K562 (cell line): ENCODE data around the gene PRUNE1. TPM values are rescaled to one million over a fixed set of nuclear protein-coding genes. Genes with fewer than 3 reads are reported as not detected.

Experiments
- HNRNPH1 ChIP-seq: fragments of 200-400 bp; formaldehyde crosslinking; optimal IDR thresholded peaks from 2 replicates; pipeline ENCODE3; 2017; ENCODE audit warnings: low read depth, mild to moderate bottlenecking, low read length, moderate library complexity
- KAT8 ChIP-seq: fragments of 450-650 bp; IDR thresholded peaks from 2 replicates; pipeline ENCODE4 v1.6.1; 2016; ENCODE audit warnings: low read depth, mild to moderate bottlenecking
- NFE2 ChIP-seq: IDR thresholded peaks from 2 replicates; pipeline ENCODE4 v1.6.1; 2014; ENCODE audit warnings: antibody characterized with exemption, low read depth
- NFIC ChIP-seq: fragments of 450-650 bp; IDR thresholded peaks from 2 replicates; pipeline ENCODE4 v1.6.1; 2017; ENCODE audit warnings: mild to moderate bottlenecking, inconsistent platforms
- NR1H2 ChIP-seq: sonication (generic); formaldehyde crosslinking; IDR thresholded peaks from 2 replicates; pipeline ENCODE4 v1.4.0; 2020; ENCODE audit warnings: mild to moderate bottlenecking, missing genetic modification reagents
- NRF1 ChIP-seq, 2 experiments: fragments of 450-650 bp; IDR thresholded peaks in 1 of 2; conservative IDR thresholded peaks in 1 of 2; 2 replicates each; pipeline ENCODE4 v1.6.1; 2014; ENCODE audit warnings: mild to moderate bottlenecking in 2 of 2
- RBM25 ChIP-seq: fragments of 200-400 bp; formaldehyde crosslinking; IDR thresholded peaks from 2 replicates; pipeline ENCODE4 v1.6.1; 2018; ENCODE audit warnings: low read length, low read depth, moderate library complexity; ENCODE audit not compliant: severe bottlenecking
- SMAD2 ChIP-seq: fragments of 150-350 bp; IDR thresholded peaks from 2 replicates; pipeline ENCODE4 v1.6.1; 2014; ENCODE audit warnings: low read depth, mild to moderate bottlenecking, low read length
- ZNF263 ChIP-seq: sonication (generic); formaldehyde crosslinking; IDR thresholded peaks from 2 replicates; pipeline ENCODE4 v1.8.0; 2022; ENCODE audit warnings: mild to moderate bottlenecking, missing genetic modification reagents, borderline replicate concordance
- ZNF79 ChIP-seq: fragments of 250-450 bp; sonication (Bioruptor Pico); IDR thresholded peaks from 2 replicates; pipeline ENCODE4 v1.4.0; 2020; ENCODE audit warnings: low read depth, mild to moderate bottlenecking, moderate library complexity
- polyA plus RNA-seq, 8 experiments: library from polyadenylated mRNA; depleted of rRNA in 4 of 8; stranded (reverse) in 5 of 8; unstranded in 3 of 8; fragments of >200 nt; fragmentation: Nextera tagmentation in 2 of 8; fragmentation: Illumina TruSeq in 1 of 8; extraction: Ambion mirVana in 2 of 8; extraction: Trizol in 1 of 8; gene quantifications; 2 replicates each; pipeline versions ENCODE4 v1.2.1 to v1.2.3, GENCODE V29; 2011 to 2014; ENCODE audit warnings: inconsistent platforms in 1 of 8, missing spikeins in 1 of 8
- total RNA-seq, 7 experiments: library from RNA; depleted of rRNA in 6 of 7; stranded (reverse); fragments of >200 nt in 6 of 7; fragmentation: Illumina TruSeq in 2 of 7; extraction: Trizol in 2 of 7; gene quantifications; 2 replicates each; pipeline versions ENCODE4 v1.2.1 to v1.2.3, GENCODE V29; 2011 to 2021; ENCODE audit warnings: low replicate concordance in 1 of 7
- TF ChIP-seq, protein P1 (sequence below): fragments of 250-450 bp; sonication (Bioruptor Pico); IDR thresholded peaks from 2 replicates; pipeline ENCODE4 v1.4.0; 2020; ENCODE audit warnings: mild to moderate bottlenecking, moderate library complexity

The PRUNE1 gene
- total and polyA plus RNA-seq, 9 of the 15 experiments (the other 6 are each of a cell fraction or from before 2014, with no cell fraction given) = 16.7 to 48.3 (median 26.2) TPM

GRCh38 chr1:150999051-150999674 lies 9.1 kb upstream of the PRUNE1 start (continued):
- TF ChIP-seq NR1H2 (CRISPR knock-in tag) (no peak), RBM25 (no peak), ZNF263 (CRISPR knock-in tag) (no peak), NRF1 (conservative IDR thresholded peaks at IDR 0.05 in 1 of 2, IDR thresholded peaks at IDR 0.05 in 1 of 2) (no peak; a peak in 1 of 4 replicates), HNRNPH1 (no peak), SMAD2 (no peak), ZNF79 (no peak), NFE2 (peak; percentile 98), KAT8 (no peak), NFIC (peak; percentile 53)
- TF ChIP-seq, protein P1, sequence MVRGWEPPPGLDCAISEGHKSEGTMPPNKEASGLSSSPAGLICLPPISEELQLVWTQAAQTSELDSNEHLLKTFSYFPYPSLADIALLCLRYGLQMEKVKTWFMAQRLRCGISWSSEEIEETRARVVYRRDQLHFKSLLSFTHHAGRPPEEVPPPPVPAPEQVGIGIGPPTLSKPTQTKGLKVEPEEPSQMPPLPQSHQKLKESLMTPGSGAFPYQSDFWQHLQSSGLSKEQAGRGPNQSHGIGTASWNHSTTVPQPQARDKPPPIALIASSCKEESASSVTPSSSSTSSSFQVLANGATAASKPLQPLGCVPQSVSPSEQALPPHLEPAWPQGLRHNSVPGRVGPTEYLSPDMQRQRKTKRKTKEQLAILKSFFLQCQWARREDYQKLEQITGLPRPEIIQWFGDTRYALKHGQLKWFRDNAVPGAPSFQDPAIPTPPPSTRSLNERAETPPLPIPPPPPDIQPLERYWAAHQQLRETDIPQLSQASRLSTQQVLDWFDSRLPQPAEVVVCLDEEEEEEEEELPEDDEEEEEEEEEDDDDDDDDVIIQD (CRISPR knock-in tag) = no peak
